Choroid plexus epithelial cell (primary cell): Measurements from ENCODE around the gene CPA5.

ENCODE experiments used
- DNase-seq: peaks from one replicate; pipeline ENCODE4 v3.0.0-alpha.2; 2010; ENCODE audit warnings: low read depth
- H3K4me3 ChIP-seq: 2 replicates; pipeline ENCODE4 v1.5.1; 2011; ENCODE audit warnings: low read depth, mild to moderate bottlenecking, control low read depth, low read length, moderate library complexity
- CTCF ChIP-seq: conservative IDR thresholded peaks from 2 replicates; pipeline ENCODE4 v1.5.1; 2011; ENCODE audit warnings: low read depth, mild to moderate bottlenecking, control low read depth, inconsistent platforms, low read length, moderate library complexity

Gene CPA5

GRCh38 chr7:130345725-130346124 is 1.1 kb downstream of the CPA5 start:
- no peak for DNase-seq

GRCh38 chr7:130346177-130346905 is 1.7 kb downstream of the CPA5 start:
- H3K4me3 ChIP-seq: no peak overlapping the region
- no peak for TF ChIP-seq CTCF
- DNase-seq: no peak

More at GRCh38 chr7:130345725-130346124, 1.1 kb downstream of the CPA5 start:
- no peak for TF ChIP-seq CTCF
- no peak overlapping the region for H3K4me3 ChIP-seq

- no peak for DNase-seq
- no peak overlapping the region for H3K4me3 ChIP-seq
- TF ChIP-seq CTCF: no peak
Measured at GRCh38 chr7:130346941-130347340, 2.3 kb downstream of the CPA5 start.

GRCh38 chr7:130349911-130350782 is 5.5 kb downstream of the CPA5 start:
- H3K4me3 ChIP-seq: no peak overlapping the region
- DNase-seq: peak; percentile 82
- TF ChIP-seq CTCF: no peak

GRCh38 chr7:130350945-130351790 is 6.6 kb downstream of the CPA5 start:
- H3K4me3 ChIP-seq: no peak overlapping the region

GRCh38 chr7:130351791-130352090 is 7.1 kb downstream of the CPA5 start:
- no peak overlapping the region for H3K4me3 ChIP-seq
- no peak for TF ChIP-seq CTCF
- no peak for DNase-seq

More at GRCh38 chr7:130350945-130351790, 6.6 kb downstream of the CPA5 start:
- peak; percentile 57 for DNase-seq
- no peak for TF ChIP-seq CTCF
